D721Med (cell line): Measurements from ENCODE around the gene SLC35F4.

ENCODE experiments used
- DNase-seq: peaks from one replicate; pipeline ENCODE4 v3.0.0; 2011; ENCODE audit warnings: low spot score; ENCODE audit not compliant: insufficient read length
- FAIRE-seq: peaks from 2 replicates; lab custom pipeline; 2011; peaks lifted over from hg19 to GRCh38; lab: Jason Lieb, UNC
- TF ChIP-seq, protein P1 (sequence below): IDR thresholded peaks from 2 replicates; pipeline ENCODE4 v1.5.1; 2012; ENCODE audit warnings: mild to moderate bottlenecking, control low read depth; ENCODE audit not compliant: insufficient read depth; ENCODE audit errors: missing control alignments

Gene SLC35F4

DNA sequence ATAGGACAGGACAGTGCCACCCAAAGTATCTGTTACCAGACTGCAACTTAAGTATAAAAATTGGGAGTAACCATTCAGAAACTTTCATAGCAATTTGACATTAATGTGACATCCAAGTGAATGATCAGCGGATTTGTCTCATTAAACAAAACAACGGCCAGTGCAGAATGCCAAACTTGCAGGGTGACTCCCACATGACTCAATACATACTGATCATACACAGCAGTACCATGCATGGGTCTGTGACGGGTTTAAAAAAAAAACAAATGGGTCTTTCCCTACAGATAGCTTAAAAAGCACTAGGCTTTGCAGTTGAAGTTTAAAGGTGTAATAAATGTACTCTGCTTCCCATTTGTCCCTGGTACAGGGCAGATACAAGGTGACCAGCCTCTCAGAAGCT lies 116.6 kb downstream of the SLC35F4 start:
- DNase-seq: no peak
- TF ChIP-seq, protein P1, sequence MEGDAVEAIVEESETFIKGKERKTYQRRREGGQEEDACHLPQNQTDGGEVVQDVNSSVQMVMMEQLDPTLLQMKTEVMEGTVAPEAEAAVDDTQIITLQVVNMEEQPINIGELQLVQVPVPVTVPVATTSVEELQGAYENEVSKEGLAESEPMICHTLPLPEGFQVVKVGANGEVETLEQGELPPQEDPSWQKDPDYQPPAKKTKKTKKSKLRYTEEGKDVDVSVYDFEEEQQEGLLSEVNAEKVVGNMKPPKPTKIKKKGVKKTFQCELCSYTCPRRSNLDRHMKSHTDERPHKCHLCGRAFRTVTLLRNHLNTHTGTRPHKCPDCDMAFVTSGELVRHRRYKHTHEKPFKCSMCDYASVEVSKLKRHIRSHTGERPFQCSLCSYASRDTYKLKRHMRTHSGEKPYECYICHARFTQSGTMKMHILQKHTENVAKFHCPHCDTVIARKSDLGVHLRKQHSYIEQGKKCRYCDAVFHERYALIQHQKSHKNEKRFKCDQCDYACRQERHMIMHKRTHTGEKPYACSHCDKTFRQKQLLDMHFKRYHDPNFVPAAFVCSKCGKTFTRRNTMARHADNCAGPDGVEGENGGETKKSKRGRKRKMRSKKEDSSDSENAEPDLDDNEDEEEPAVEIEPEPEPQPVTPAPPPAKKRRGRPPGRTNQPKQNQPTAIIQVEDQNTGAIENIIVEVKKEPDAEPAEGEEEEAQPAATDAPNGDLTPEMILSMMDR: no peak
- no peak for FAIRE-seq

DNA sequence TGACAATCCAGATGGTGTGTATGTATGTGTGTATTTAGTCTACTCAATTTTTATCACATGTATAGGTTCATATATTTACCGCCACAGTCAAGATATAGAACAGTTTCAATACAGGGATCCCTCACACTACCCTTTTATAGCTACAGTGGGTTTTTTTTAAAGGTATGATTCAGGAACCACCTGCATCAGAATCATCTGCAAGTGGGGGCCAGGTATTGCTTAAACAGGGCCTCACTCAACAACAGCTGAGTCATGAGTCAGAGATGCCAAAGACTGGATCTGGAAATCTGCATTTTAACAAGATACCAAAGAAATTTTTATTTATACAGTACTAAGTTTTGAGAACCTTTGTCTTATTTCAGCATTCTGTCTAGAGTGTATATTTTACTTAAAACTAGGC lies 117.6 kb downstream of the SLC35F4 start:
- FAIRE-seq (no peak), DNase-seq (no peak)

DNA sequence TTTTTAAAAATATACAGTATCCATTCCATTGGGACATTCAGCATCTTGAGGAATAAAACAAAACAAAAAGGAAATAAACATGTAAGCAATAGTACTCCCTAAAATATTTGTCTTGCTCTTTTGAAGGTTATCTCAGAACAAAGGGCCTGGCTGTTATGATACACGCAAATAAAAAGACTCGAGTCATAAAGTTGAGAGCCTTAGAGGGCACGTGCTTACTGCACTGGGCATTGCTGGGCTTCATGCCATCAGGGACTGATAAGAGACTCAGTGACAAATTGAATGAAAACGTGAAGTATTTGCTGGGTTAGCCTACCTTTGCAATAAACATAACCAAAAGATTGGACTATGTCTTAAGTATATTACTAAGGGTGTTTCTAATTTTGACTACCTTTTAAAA lies 118.9 kb downstream of the SLC35F4 start:
- TF ChIP-seq, protein P1: no peak
- no peak for DNase-seq
- FAIRE-seq: no peak

More for the DNA sequence above, 117.6 kb downstream of the SLC35F4 start:
- TF ChIP-seq, protein P1: no peak

DNA sequence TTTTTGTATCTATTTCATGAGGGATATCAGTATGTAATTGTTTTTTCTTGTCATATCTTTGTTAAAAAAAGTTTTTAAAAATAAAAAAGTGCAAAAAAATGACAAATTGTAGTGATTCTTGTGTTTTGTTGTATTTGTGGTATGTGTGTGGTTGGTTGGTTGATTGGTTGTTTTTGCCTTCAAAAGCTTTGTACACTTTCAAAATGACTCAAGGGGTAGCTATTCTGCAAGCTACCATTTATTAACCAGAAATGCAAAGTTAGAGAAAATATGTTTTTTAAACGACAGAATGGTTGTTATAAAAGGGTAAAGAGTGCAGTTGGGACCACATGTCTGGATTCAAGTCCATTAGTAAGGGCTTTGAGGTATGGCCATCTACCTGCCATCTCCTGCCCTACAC lies 119.3 kb downstream of the SLC35F4 start:
- FAIRE-seq: no peak

DNA sequence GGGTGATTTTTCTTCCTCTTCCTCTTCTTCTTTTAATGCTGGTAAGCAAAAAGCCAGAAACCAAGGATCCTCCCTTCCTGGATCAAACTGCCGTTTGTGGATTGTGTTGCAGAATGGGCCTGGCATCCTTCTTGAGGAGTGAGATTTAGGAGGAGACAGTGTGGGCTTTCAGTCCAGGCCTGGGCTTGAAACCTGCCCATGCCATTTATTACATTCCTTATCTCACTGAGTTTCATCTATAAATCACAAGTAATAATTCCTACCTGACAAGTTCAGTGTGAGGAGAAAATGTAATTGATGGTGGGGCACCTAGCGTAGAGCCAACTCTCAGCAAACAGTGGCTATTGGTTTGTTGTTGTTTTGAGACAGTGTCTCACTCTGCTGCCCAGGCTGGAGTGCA lies 126.4 kb downstream of the SLC35F4 start:
- DNase-seq: no peak
- no peak for FAIRE-seq
- TF ChIP-seq, protein P1: no peak

More for the DNA sequence above, 119.3 kb downstream of the SLC35F4 start:
- TF ChIP-seq, protein P1: no peak
- DNase-seq: no peak

DNA sequence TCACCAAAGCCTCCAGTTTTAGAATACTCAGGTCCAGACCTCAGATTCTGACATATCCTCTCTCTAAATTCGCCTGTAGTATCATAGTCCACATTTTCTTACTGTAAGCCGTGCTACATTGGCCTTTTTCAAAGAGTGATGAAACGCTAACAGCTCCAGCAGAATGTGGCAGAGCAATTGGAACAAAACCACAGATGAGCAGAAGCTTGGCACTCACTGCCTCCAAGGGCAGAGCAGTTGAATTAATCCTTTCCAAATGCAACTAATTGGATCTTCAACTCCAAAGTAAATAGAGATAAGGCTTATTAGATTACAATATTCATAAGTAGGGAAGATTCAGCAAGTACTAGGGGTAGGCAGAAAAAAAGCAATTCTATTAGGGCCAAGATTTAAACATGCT lies 128.3 kb downstream of the SLC35F4 start:
- DNase-seq: peak; percentile 21
- no peak for FAIRE-seq
- TF ChIP-seq, protein P1: no peak

DNA sequence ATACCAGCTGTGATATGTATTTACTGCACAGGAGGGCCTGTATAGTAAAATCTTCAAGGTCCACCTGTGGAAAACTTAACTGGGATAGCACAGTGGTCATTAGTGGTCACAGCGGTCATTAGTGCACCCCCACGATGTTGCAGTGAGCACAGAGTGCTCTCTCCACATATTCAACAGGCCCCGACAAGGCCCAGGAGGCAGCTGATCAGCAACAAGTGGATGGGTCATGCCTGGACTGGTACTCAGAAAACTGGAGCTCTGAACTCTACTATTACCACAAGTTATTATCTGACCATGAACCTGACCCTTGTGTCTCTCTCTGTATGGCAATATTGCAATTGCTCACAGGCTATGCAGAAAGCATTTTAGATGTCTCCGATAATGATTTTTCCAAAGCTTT lies 129.5 kb downstream of the SLC35F4 start:
- TF ChIP-seq, protein P1: no peak
- no peak for FAIRE-seq
- no peak for DNase-seq
